Activated CD4-positive, alpha-beta T cell treated with anti-CD3 and anti-CD28 coated beads, Interleukin-2, amount 10 ng/mL, durations not matched to agents 7 days and 5 days (primary cell): Measurements from ENCODE around the gene ACSBG1. TPM values are rescaled to one million over a fixed set of nuclear protein-coding genes. Genes with fewer than 3 reads are reported as not detected.

Experiments used
- CTCF ChIA-PET: fragments of 350-600 bp; sonication (Branson Sonifier 250); formaldehyde crosslinking; loops from one replicate; lab custom pipeline; 2021; ENCODE audit warnings: antibody characterized with exemption; lab: Charles Lee
- POLR2A ChIA-PET: fragments of 350-600 bp; sonication (Branson Sonifier 250); formaldehyde crosslinking; loops from one replicate; lab custom pipeline; 2021; ENCODE audit warnings: antibody characterized with exemption; lab: Charles Lee
- DNase-seq: peaks from one replicate; pipeline ENCODE4 v3.0.0-alpha.2; 2020
- H3K27ac Mint-ChIP-seq: one replicate; pipeline ENCODE4 v1.8.0; 2021; ENCODE audit warnings: mild to moderate bottlenecking, moderate library complexity, mixed read lengths
- H3K27me3 Mint-ChIP-seq: one replicate; pipeline ENCODE4 v1.8.0; 2021; ENCODE audit warnings: mixed read lengths
- H3K36me3 Mint-ChIP-seq: one replicate; pipeline ENCODE4 v1.8.0; 2021; ENCODE audit warnings: low read depth, mixed read lengths
- H3K4me1 Mint-ChIP-seq: one replicate; pipeline ENCODE4 v1.8.0; 2021; ENCODE audit warnings: mixed read lengths
- H3K4me3 Mint-ChIP-seq: one replicate; pipeline ENCODE4 v1.8.0; 2021; ENCODE audit warnings: mild to moderate bottlenecking, moderate library complexity, mixed read lengths
- H3K9me3 Mint-ChIP-seq: one replicate; pipeline ENCODE4 v1.8.0; 2021; ENCODE audit warnings: mixed read lengths
- total RNA-seq, 2 experiments: library from RNA; stranded (reverse); gene quantifications; one replicate each; pipeline ENCODE4 v1.2.3, GENCODE V29; 2021

The ACSBG1 gene
- total RNA-seq, 2 experiments from 2014 or later: not detected

DNA sequence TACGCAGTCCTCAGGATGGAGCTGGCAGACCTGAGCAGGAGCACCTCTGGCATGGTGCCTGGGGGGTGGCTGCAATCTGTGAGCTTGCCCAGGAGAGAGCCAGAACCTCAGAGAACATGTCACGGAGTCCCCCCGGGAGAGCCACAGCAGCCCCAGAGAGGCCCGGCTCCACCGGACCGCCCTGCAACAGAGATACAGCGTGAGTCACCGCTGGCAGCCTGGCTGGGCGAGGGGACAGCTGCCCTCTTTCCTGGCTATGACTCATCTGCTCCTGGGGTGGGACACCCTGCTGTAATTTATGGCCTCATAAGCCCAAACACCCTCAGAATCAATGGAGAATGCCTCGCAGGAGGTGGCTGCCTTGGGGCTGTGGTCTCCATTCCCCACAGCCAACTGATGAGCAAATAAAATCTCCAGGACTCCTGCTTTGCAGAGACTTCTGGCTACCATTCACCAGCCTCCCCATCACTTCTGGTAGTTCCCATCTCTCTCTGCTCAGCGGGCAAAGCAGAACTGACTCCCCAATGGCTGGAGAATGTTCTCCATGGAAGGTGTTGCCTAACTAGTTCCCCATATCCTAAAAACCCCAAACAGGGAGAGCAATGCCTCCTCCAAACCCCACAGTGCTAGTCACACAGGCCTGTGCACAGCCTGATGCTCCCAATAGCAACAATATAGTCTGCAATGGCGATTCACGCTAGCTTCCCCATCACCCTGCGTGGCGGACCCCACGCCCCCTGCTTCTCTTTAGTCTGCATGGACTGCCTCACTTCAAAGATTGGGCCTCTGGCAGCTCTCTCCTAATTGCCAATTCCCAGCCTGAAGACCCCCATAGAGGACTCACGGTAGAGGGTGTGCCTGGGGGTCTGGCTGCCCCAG lies 21.6 kb downstream of the ACSBG1 start:
- H3K4me1 Mint-ChIP-seq: no peaks in the 10 kb centered on the region
- no peak overlapping the region for H3K27ac Mint-ChIP-seq
- H3K4me3 Mint-ChIP-seq: no peak overlapping the region
- no peak for DNase-seq
- no peaks in the 10 kb centered on the region for H3K9me3 Mint-ChIP-seq
- H3K36me3 Mint-ChIP-seq: no peaks in the 10 kb centered on the region
- ChIA-PET CTCF (interaction anchor here (0.6 to 2.4 kb wide), 6 partner anchors 15 to 105 kb away, joined by 3 to 8 read pairs (median 4); partner anchors contain the start of gene CIB2), POLR2A (no interaction called here)
- H3K27me3 Mint-ChIP-seq: peaks cover 4% of the 10 kb centered on the region

DNA sequence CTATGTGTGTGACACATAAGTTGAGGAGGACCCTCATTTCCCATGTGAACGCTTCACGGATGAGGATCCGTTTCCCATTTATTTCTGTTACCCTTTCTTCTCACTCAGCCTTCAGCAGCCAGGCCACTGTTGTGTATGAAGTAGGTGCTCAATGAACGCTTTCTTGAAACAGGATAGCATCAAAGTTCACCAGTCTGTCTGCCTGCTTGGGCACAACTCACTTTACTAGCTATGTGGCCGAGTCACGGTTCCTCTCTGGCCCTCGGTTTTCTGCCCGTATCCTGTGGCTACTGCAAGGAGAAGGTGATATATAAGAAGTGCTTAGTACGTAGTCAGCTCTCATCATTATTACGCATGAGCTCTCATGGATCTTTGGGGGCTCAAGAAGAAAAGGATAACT lies 22.4 kb downstream of the ACSBG1 start:
- ChIA-PET CTCF (interaction anchor here (0.6 to 2.4 kb wide), 7 partner anchors 34 to 104 kb away, joined by 3 to 8 read pairs (median 4); partner anchors contain the start of gene CIB2), POLR2A (no interaction called here)
- Mint-ChIP-seq H3K4me1 (no peaks in the 10 kb centered on the region), H3K4me3 (no peak overlapping the region), H3K9me3 (no peaks in the 10 kb centered on the region), H3K36me3 (no peaks in the 10 kb centered on the region), H3K27me3 (peaks cover 4% of the 10 kb centered on the region), H3K27ac (no peak overlapping the region)
- DNase-seq: no peak

DNA sequence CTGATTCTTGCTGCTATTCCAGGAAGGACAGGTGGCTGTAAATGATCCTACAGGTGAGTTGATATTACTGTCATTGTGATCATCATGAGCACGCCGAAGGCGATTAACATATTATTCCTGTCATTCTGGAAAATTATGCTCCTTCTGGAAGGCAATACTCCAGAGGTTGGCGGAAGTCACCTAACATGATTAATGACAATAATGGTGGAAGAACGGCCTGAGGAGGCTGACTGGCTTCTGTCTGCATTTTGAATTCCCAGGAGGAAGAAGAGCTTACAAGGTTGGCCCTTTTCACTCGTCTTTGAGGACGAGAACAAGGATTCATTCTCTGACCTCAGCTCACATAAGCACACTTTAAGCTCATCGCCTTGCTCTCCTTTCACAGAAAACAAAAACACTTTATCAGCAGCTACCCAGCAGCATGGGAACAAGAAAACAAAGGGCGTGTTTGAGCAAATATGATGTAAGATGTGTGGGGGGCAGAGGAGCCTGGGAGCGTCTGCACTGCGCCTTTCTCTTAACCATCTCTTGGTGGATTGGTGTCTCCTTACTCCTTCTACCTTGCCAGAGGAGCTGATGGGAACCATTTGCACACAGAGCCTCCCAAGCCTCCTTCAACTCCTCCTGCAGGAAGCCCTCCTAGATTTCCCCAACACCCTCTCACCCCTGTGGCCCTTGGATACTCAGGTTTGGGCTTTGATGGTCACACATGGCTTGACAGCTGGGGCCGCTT lies 23.0 kb downstream of the ACSBG1 start:
- H3K9me3 Mint-ChIP-seq: no peaks in the 10 kb centered on the region
- H3K27me3 Mint-ChIP-seq: peaks cover 4% of the 10 kb centered on the region
- CTCF ChIA-PET: interaction anchor here (0.8 to 2.4 kb wide), 8 partner anchors 16 to 301 kb away, joined by 3 to 8 read pairs (median 4); partner anchors contain the start of gene CIB2
- H3K4me3 Mint-ChIP-seq: no peak overlapping the region
- POLR2A ChIA-PET: no interaction called here
- no peaks in the 10 kb centered on the region for H3K4me1 Mint-ChIP-seq
- DNase-seq: no peak
- no peak overlapping the region for H3K27ac Mint-ChIP-seq
- no peaks in the 10 kb centered on the region for H3K36me3 Mint-ChIP-seq

DNA sequence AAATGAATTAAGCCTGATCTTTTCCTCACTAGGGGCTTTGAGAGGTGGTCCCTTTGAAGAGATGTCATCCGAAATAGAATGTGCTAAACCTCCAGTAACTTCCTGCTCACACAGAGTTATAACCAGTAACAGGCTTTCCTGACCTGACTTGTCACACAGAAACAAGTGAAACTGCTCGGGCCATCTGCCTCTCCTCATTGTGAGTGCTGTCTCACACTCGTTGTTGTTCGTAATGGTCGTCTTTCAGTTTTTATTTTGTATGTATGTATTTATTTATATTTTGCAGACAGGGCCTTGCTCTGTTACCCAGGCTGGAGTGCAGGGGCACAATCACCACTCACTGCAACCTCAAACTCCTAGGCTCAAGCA lies 24.0 kb downstream of the ACSBG1 start:
- ChIA-PET CTCF (interaction anchor here (1.0 to 2.4 kb wide), 2 partner anchors 102 to 300 kb away, joined by 3 to 8 read pairs; no protein-coding TSS in a partner anchor), POLR2A (no interaction called here)
- no peak overlapping the region for H3K27ac Mint-ChIP-seq
- H3K4me3 Mint-ChIP-seq: no peak overlapping the region
- H3K4me1 Mint-ChIP-seq: no peaks in the 10 kb centered on the region
- no peak for DNase-seq
- H3K9me3 Mint-ChIP-seq: no peaks in the 10 kb centered on the region
- no peaks in the 10 kb centered on the region for H3K36me3 Mint-ChIP-seq
- peaks cover 4% of the 10 kb centered on the region for H3K27me3 Mint-ChIP-seq

DNA sequence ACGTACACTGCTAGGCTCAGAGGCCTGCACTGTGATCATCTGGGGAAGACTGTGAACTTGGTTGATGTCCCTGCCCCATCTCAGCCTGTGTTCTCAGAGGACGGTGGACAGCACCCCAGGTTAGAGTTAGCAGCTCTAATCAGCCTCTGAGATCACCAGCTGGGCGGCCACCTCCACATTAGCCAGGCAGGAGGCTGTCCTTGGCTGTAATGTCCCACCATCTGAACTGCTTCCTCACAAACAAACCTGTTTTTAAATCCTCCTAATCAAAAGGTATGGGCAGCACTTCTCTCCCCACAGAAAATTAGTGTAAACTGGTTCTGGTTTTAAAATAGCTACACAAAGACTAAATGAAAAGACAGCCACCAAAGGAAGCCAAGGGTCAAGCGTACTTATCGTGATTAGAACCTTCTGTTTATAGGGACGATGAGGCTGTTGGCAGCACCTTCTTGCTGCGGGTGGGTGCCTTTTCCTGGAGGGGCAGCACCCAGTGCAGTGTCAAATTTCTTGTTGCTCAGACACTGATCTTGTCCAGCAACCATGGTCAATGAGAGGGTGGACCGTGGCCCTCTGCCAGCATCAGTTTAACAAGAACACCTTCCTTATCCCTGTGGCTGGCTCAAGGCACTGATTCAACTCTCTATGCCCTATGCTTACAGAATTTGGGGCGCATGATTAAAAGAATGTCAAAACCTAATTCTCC lies 24.6 kb downstream of the ACSBG1 start:
- ChIA-PET POLR2A (no interaction called here), CTCF (interaction anchor here (2.4 kb wide), 1 partner anchor 102 kb away, joined by 8 read pairs; no protein-coding TSS in a partner anchor)
- Mint-ChIP-seq H3K9me3 (no peaks in the 10 kb centered on the region), H3K4me1 (no peaks in the 10 kb centered on the region), H3K36me3 (no peaks in the 10 kb centered on the region), H3K4me3 (no peak overlapping the region), H3K27me3 (peaks cover 4% of the 10 kb centered on the region), H3K27ac (no peak overlapping the region)
- no peak for DNase-seq

DNA sequence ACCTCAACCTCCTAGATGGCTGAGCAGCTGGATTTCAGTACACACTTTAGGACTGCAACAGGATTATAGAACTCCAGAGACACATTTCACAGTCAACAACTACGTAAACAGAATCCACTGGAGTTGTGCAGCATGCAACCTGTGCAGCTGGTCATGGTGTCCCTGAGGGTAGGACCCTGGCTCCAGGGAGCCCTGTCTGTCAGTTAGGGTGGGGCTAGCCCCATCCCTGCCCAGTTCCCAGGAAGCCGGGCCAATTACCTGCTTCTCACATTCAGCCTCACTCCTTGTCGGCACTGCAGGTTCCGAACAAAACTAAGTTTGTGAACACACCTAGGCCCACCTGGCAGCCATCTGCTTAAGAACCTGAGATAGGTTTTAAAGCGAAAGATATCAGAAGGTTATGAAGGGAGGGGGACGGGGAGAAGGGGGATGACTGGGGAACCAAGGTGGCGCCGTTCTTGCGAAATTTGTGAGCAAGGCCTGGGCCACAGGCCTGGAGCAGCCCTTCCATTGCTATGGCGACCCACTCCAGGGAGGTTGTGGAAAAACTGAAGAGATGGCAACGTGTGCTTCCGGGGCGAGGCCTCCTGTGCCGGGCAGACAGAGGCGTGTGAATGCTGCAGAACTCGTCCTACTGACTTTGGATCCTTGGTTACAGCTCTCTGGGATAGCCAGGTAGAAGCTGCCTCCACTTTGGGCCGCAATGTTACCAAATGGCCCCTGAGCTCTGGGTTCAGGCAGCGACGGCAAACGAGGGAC lies 25.3 kb downstream of the ACSBG1 start:
- Mint-ChIP-seq H3K27ac (no peak overlapping the region), H3K9me3 (no peaks in the 10 kb centered on the region), H3K4me1 (no peaks in the 10 kb centered on the region), H3K36me3 (no peaks in the 10 kb centered on the region), H3K27me3 (peaks cover 4% of the 10 kb centered on the region), H3K4me3 (no peak overlapping the region)
- ChIA-PET POLR2A (no interaction called here), CTCF (no interaction called here)
- DNase-seq: peak; percentile 3

DNA sequence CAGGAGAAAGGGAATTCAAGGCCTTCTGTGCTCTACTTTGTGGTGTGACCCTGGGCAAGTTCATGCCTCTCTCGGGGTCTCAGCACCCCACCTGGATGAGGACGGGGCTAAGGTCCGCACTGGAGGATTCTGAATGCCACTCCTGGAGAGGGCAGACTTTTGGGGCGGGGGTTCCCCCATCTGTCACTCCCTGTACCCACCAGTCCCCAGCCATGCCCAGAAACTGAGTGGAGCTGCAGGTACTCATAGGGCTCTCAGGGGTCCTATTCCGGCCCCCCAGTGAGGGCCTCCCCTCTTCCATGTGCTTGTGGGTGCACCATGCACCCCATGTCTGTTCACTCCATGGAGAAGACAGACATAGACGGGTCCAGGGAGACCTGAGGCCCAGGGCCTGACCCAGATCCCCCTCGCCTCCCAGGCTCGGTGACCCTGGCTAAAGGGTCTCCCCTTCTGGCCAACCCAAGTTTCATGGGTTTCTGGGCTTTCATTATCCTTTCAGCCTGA lies 26.0 kb downstream of the ACSBG1 start:
- H3K27me3 Mint-ChIP-seq: no peaks in the 10 kb centered on the region
- peak; percentile 1 for DNase-seq
- H3K4me1 Mint-ChIP-seq: no peaks in the 10 kb centered on the region
- no peak overlapping the region for H3K4me3 Mint-ChIP-seq
- no peaks in the 10 kb centered on the region for H3K9me3 Mint-ChIP-seq
- no peaks in the 10 kb centered on the region for H3K36me3 Mint-ChIP-seq
- CTCF ChIA-PET: no interaction called here
- POLR2A ChIA-PET: no interaction called here
- no peak overlapping the region for H3K27ac Mint-ChIP-seq

DNA sequence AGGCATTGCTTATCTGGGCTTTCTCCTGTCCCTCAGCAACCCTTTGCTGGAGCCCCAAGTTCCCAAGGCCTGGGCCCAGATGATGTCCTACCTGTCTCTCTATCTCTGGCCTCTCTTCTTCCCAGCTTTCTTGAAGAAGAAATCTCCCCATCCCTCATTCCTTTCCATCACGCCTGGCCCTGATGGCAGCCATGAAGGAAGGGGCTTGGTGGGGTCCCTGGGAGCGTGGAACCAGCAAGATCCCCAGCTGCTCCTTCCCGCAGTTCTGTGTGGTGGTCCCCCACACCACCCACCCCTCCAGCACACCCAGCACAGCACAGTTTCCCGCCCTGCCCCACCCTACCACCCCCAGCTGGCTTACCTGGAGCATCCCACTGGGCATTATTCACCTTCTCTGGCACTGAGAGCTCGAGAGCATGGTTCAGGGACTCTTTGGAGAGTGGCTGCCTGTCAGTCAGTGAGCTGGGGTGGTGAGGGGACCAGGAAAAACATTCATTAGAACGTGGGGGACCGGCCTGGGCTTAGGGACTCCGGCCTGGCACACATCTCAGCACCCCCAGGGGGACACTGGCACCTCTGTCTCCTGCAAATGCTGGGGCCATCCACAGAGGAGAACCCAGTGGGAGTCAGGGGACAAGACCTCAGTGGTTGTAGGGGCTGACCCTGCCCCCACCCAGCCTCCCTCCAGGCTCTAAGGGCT lies 26.6 kb downstream of the ACSBG1 start:
- peak; percentile 3 for DNase-seq
- no peaks in the 10 kb centered on the region for H3K27me3 Mint-ChIP-seq
- no peaks in the 10 kb centered on the region for H3K9me3 Mint-ChIP-seq
- ChIA-PET POLR2A (no interaction called here), CTCF (no interaction called here)
- no peak overlapping the region for H3K4me3 Mint-ChIP-seq
- no peaks in the 10 kb centered on the region for H3K36me3 Mint-ChIP-seq
- H3K27ac Mint-ChIP-seq: no peak overlapping the region
- no peaks in the 10 kb centered on the region for H3K4me1 Mint-ChIP-seq

DNA sequence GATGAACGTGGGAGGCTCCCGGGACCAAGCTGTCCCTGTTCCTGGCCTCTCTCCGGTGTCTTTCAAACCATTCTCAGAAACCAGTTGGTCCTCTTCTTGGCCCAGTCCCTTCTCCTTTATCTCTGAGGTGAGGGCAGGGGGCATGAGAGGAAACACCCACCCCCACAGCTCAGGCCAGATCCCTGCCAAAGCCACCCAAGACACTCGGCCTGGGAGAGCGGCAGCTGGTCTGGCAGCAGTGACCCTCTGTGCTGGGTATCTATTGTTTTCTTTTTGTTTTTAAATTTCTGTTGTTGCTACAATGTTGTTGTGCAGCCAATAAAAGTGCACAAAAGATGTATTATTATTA lies 27.3 kb downstream of the ACSBG1 start:
- CTCF ChIA-PET: interaction anchor here (1.4 to 2.8 kb wide), 2 partner anchors 8 to 11 kb away, joined by 3 to 12 read pairs; no protein-coding TSS in a partner anchor
- no peak overlapping the region for H3K27ac Mint-ChIP-seq

DNA sequence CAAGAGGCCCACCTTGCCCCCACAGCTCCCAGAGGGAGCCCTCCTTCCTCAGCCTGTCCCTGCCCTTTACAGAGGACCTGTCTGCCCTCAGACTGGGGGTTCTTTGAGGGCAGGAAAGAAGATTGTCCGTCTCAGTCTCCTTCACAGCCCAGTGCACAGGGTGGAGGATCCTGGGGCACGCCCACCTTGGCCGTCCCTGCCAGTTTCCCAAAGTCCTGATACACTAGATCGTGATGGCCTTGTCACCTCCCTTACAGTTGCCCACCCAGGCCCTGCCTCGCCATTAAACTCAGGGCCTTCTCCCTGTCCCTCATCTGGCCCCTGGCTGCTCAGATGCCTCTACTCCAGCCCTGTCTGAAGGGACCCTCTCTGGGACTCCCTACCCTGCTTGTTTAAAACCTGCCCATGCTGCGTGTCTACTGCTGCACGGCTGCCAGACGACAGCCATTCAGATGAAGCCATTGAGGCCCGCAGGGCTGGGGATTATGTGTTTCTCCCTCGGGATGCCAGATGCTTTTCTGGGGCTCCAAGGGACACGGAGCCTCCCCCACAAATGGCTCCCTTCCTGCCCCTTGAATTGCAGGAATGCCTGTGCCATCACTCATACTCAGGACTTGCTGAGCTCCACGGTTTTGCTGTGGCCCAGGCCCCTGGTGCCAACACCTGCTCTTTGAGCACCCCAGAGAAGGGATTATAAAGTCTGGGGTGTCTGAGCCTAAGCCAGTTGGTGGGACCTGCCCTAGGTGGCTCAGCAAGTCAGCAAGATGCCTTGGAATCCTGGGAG lies 27.8 kb downstream of the ACSBG1 start:
- CTCF ChIA-PET: interaction anchor here (0.6 to 2.8 kb wide), 3 partner anchors 9 to 47 kb away, joined by 3 to 12 read pairs (median 3); no protein-coding TSS in a partner anchor
- H3K27me3 Mint-ChIP-seq: peaks cover 2% of the 10 kb centered on the region
- POLR2A ChIA-PET: no interaction called here
- H3K4me1 Mint-ChIP-seq: no peaks in the 10 kb centered on the region
- peak; percentile 4 for DNase-seq
- no peak overlapping the region for H3K4me3 Mint-ChIP-seq
- no peaks in the 10 kb centered on the region for H3K36me3 Mint-ChIP-seq
- H3K9me3 Mint-ChIP-seq: no peaks in the 10 kb centered on the region
- H3K27ac Mint-ChIP-seq: no peak overlapping the region

More for the DNA sequence above, 27.3 kb downstream of the ACSBG1 start:
- Mint-ChIP-seq H3K4me3 (no peak overlapping the region), H3K4me1 (no peaks in the 10 kb centered on the region), H3K9me3 (no peaks in the 10 kb centered on the region), H3K27me3 (peaks cover 2% of the 10 kb centered on the region), H3K36me3 (no peaks in the 10 kb centered on the region)
- DNase-seq: peak; percentile 3
- POLR2A ChIA-PET: no interaction called here

DNA sequence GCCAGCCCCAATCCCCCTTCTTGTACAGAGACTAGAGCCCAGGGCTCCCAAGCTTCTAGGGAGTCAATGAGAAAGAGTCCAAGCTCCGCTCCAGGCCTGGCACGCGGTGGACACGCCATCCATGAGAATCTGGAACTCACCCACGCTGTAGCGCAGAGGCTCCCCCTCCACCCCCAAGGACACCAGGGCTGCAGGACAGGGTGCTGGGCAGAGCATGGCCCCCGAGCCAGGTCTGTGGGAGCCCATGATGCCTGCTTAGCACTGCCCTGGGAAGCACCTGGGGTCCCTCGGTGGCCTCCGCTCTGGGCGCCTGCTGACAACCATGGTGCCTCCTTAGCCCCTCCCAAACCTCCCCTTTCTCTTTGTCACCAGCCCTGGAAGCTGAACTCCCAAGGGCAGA lies 28.5 kb downstream of the ACSBG1 start:
- no peaks in the 10 kb centered on the region for H3K9me3 Mint-ChIP-seq
- no peaks in the 10 kb centered on the region for H3K36me3 Mint-ChIP-seq
- POLR2A ChIA-PET: no interaction called here
- H3K4me3 Mint-ChIP-seq: no peak overlapping the region
- peaks cover 2% of the 10 kb centered on the region for H3K27me3 Mint-ChIP-seq
- no peak overlapping the region for H3K27ac Mint-ChIP-seq
- no peaks in the 10 kb centered on the region for H3K4me1 Mint-ChIP-seq
- CTCF ChIA-PET: interaction anchor here (0.6 to 2.8 kb wide), 10 partner anchors 10 to 296 kb away, joined by 3 to 12 read pairs (median 3); partner anchors contain the start of gene CIB2
- peak; percentile 0 for DNase-seq
